ENCODE data around the gene ARHGEF4. TPM values are rescaled to one million over a fixed set of nuclear protein-coding genes. Genes with fewer than 3 reads are reported as not detected.

ARHGEF4 gene, protein sequence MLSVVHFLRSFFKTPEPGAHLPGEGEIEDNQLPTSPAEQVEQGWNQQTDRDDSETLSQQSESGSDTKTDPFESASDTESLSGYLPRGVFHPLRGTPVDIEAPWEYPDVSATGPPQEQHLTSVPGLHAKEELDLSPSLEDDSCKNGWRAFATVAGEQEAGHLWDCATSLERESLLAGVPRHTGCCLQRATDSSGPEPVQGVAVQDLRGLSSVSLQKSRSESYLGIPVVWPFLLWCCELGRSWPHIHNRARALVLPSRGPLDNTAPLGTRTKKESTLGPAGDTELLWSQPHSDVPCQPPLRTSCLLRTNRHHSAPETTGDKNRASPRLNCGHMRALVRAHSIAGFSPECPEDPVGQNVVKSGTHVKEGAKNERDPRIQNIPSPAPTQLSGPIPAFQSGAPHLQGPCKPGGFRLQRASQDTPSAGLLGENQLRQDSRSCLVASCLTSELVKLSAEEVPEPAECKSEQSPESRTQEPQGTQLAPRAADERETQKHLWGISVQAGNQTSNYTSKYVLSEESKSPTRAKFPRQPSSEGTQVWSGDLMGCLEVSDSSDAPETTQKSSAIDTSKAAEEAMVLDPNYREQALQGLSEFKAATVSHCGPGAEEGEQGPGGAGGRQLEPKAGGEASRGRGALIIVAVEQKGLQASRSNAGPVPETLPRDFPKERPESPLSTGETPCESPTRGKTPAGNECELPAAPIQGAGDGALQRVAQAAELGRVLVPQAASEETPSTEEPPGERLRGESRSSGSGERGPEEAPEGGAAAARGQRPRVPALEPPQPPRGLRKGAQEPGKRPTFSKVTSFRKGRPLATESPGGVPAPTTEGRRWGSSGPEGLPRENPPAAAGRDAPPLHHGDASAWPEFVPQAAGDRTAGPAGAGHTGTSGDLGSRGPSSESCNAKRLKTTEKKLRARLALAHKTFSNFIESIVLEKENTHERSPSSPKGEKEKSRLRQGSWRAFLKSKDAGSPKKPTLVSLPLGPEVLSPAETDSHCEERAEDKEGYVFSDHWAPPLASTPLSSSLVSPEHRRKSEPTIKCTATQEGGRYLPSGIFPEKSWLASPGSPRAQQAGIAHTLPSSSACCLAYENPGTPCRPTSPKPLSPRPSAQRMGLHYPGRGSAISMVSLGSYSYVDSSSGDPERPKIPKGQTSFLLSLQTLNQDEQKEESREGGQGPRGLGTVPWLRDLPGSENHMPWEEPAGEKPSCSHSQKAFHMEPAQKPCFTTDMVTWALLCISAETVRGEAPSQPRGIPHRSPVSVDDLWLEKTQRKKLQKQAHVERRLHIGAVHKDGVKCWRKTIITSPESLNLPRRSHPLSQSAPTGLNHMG (N-terminal part only)
- 10 to 100 TPM in 2 of 3 donors, 1 to 10 TPM in 1; 8.9 to 19.8 (median 13.3) TPM for polyA plus RNA-seq

DNA sequence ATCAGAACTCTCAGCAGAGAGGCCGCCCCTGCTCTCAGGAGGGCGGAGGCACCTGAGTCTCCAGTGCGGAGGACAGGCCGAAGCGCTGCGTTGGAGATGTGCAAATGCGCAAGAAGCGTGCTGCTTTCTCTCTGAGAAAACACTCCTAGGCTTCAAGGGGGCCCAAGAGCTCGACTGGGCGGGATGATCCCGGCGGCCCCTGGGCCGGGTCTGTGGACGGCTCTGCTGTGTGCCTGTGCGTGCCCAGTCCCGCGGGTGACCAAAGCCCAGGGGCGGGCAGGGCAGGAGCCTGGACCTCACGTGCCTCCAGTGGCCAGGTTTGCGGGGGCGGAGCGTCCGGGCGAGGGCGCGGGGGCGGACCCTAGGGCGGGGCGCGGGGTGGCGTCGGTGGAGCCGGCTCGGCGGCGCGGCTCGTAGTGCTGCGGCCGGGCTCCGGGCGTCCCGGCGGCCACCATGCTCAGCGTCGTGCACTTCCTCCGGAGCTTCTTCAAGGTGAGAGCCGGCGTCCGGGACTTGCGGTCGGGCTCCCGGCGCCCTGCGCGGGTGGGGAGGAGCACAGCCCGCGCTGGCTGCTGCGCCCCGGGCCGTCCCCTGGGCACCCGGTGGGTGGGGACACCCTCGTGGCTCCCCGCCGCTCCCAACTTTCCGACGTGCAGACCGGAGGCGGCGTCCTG is at the start of gene ARHGEF4:
Gene ARHGEF4 (plus strand): TSS at position 414 of the 674 bp plus-strand sequence. CDS start 40 bp downstream, at position 454.
- WGBS, 3 donors = 3 to 7% (median 4%) methylated on average over 40 to 70 of the region's 70 CpGs

DNA sequence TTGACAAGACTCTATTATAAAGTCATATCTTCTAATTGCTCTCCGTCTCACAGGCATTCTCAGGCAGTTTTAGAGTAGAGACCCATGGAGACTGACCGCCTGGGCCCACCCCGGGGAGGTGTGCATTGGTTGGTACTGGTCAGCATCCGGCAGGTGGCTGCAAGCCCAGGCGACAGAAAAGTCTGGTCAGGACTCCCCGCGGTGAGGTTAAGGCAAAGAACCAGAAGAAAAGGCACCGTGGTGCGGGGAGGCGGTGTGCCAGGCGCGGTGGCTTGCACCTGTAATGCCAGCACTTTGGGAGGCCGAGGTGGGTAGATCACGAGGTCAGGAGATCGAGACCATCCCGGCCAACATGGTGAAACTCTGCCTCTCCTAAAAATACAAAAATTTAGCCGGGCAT is 48.9 kb upstream of the ARHGEF4 start:
- H3K27ac ChIP-seq (ENCODE audit: low read depth, low read length) = no peak overlapping the region
- 86 to 91% (median 89%) methylated on average over 17 of the region's 17 CpGs for WGBS, 3 donors

More for the DNA sequence above, at the start of gene ARHGEF4:
- no peak within 1 kb of the TSS for H3K27ac ChIP-seq (ENCODE audit: low read depth, low read length)

DNA sequence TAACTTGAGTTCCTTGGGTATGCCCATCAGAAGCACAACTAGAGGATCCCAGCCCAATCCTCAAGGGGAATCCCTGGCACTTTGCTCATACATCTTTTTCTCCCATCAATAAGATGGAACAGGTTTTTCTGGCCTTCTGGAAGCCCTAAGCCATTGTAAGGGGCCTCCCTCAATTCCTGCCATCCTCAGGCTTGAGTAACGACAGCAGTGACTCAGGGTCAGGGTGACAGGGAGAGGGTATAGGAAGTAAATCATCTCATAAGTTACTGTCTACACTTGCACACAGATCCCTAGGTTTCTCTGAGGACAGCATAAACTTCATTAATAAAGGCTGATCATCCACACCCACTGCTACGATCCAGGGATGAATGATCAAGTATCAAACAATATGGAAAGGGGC is 46.4 kb upstream of the ARHGEF4 start:
- no peak overlapping the region for H3K27ac ChIP-seq (ENCODE audit: low read depth, low read length)
- WGBS, 3 donors = 74 to 79% (median 76%) methylated on average over 2 of the region's 2 CpGs

DNA sequence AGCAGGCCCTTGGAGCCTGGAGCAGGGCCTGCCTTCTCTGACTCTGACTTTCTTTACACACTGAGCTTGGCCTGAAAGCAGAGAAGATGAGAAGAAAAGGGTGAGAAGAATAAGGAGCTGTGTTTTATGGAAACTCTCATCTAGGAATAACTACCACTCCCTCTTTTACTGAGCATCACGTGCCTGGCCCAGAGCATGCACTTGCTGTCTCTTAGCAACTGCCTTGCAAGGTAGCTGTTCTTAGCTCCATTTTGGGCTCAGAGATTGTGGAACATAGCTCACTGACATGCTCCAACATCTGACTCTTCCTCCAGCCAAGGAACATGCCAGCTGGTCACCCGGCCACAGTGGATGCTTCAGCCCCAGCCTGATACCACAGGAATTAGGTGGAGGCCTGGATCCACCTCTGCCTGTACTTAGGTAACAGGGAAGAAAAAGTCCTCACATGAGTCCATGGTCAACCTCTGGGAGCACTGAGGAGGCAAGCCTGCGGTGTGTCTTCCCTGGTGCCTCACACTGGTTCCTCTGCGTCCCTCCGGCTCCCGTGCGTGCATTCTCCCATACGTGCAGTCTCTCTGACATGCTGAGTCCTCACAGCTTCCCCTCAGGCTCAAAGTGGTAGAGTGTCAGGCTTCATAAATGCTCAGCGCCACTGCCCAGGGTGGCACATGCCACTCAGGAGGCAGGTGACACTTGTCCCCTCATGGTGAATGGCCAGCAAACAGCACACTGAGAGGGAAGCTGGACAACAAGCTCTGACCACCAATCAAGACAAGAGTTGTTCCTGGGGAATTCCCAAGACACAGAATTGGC is 45.7 kb upstream of the ARHGEF4 start:
- H3K27ac ChIP-seq (ENCODE audit: low read depth, low read length) = no peak overlapping the region
- 85 to 92% (median 89%) methylated on average over 9 of the region's 9 CpGs for WGBS, 3 donors

DNA sequence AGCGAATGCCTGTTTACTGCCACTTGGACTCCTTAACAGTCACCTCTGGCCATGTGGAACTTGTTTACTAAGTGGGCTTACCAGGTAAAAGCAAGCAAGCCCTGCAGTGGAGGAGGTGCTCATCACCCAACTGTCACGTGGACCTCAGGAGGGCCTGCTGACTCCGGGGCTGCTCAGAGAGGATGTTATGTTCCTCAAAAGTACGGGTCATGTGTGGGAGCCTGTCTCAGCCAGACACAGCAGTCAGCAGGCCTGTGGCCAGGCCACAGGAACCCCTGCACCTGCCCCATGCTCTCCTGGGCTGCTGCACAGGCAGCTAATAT is 45.1 kb upstream of the ARHGEF4 start:
- no peak overlapping the region for H3K27ac ChIP-seq (ENCODE audit: low read depth, low read length)
- 30 to 41% (median 37%) methylated on average over 4 of the region's 4 CpGs for WGBS, 3 donors

DNA sequence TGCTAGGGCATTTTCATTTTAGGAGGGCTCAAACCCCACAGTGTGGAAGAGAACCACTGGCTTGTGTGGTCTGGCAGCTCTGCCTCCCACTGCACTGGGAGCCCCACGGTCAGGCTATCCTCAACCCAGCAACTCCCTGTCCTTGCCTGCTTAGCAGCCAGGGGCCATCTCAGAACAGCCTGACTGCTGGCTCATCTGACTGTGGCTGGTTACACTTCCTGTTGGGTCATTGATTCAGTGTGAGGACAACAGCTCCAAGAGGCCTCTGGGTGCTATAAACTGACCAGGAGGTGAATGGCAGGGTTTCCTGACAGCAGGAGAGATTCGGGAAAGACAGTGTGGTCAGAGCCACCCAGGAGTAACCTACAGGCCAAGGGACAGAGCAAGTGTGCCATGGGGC is 41.3 kb upstream of the ARHGEF4 start:
- 53 to 67% (median 61%) methylated on average over 2 of the region's 2 CpGs for WGBS, 3 donors
- no peak overlapping the region for H3K27ac ChIP-seq (ENCODE audit: low read depth, low read length)

DNA sequence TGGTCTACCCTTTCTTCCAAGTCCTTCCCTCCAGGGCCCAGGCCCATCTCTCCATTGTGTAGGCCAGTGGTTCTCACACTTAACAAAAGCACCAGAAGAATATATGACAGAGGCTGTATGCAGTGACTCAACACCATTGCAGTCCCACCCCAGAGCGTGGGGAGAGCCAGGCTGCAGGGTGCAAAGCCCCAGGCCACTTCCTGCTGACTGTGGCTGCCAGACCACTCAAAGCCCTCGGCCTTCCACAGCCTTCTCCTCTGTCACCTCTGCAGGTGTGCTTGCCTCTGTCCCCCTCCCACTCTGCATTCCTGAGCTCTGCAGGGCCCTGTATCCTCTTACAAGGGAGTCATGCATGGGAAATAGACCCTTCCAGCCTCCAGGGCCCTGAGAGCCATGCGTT is 40.4 kb upstream of the ARHGEF4 start:
- no peak overlapping the region for H3K27ac ChIP-seq (ENCODE audit: low read depth, low read length)
- WGBS, 3 donors = 65 to 70% (median 69%) methylated on average over 3 of the region's 3 CpGs

DNA sequence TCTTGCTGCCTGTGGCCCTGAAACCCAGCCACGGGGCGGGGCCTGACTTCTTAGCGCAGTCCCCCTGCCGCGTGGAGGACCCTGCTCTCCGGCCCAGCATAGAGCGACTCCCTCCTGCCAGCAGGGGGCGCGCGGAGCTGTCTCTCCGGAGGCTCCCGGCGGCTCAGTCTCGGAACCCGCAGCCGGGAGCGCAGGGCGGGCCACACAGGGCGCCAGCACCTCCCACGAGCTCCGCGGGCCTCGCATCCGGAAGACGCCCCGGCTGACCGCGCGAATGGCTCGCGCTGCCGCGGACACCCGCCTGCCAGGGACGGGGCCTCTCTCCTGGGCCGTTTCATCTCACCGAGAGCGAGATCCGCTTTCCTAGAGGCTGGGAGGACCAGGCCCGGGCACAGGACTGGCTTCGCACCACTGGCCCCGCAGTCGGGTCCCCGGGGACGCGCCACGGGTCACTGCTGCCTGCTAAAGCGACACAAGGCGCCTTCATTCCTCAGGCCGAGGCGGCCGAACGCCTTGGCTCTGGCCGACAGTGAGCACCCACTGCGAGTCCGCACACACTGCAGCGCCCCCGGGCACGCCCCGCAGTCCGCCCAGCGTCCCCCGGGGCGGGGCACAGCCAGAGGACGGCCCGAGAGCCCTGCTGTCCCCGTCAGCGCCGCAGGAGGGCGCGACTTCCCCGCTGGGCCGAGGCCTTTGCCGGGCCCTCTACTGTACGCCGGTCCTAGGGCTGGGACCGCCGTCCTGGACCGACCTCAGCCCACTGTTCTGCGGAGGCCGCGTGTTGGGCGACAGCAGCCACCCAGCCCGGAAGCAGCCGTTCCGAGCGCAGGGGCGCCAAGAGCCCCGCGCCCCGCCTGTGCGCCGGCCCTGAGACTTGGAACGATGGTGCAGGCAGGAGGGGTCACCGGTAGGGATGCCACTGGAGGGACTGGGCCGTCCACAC is 39.0 kb upstream of the ARHGEF4 start:
- H3K27ac ChIP-seq (ENCODE audit: low read depth, low read length) = no peak overlapping the region
- 0% methylated on average over 88 to 96 of the region's 96 CpGs for WGBS, 3 donors

DNA sequence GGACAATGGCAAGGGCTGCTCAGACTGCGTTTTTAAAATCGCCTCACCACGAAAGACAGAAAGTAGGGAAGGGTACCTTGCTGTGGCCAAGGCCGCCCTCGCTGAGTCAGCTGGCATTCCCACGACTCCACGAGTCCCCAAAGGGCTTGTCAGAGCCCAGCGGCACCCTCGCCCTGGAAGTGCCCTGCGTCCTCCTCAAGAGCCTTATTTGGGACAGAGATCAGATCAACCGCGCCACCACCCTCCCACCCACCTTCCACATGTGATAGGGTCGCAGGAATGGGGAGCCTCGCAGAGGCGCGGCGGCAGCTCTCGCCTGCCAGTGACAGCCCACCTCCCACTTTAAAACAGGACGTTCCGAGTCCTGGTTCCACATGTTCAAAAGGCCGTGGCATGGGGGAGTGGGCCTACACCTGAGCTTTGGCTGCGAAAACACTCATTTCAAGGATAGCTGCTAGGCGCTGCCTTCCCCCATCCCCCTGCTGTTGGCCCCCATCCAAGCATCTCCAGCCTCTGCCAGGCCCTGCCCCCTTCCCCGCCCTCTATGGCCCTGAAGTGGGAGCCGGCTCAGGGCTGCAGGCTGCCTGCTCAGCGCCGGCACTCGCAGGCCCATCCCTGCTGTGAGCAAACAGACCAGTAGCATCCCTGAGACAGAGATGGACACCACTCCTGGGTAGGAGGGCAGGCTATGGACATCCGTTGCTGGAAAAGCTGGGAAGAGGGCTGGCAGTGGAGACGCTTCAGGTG is 38.1 kb upstream of the ARHGEF4 start:
- WGBS, 3 donors = 20 to 25% (median 23%) methylated on average over 29 to 30 of the region's 30 CpGs
- H3K27ac ChIP-seq (ENCODE audit: low read depth, low read length) = no peak overlapping the region

DNA sequence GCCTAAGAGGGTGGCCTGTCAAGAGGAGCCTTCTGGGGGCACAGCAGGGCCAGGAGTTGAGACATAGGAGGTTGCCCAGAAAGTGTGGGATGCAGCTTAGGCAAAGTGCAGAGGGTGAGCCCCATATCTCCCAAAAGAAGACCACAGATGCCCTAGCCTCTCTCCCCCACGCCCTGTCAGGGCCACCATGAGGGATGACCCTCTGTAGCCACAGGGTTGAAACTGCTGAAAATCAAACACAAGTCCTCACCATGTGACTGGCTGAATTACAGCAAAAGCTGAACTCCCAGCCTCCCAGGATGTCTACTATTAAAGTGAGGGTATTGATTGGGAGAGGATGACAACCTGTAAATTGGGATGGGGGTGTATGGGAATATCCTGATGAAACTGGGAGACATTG is 37.4 kb upstream of the ARHGEF4 start:
- no peak overlapping the region for H3K27ac ChIP-seq (ENCODE audit: low read depth, low read length)
- WGBS, 3 donors = 86 to 94% (median 86%) methylated on average over 1 of the region's 1 CpG

DNA sequence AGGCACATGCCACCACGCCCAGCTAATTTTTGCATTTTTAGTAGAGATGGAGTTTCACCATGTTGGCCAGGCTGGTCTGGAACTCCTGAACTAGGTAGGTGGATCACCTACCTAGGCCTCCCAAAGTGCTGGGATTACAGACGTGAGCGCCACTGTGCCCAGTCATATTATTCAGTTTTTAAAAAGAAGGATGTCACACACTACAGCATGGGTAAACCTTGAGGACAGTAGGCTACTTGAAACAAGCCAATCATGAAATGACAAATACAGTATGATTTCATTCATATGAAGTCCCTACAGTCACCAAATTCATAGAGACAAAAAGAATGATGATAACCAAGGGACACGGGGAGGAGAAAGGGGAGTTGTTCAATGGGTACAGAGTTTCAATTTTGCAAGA is 31.1 kb upstream of the ARHGEF4 start:
- 67 to 79% (median 68%) methylated on average over 4 of the region's 4 CpGs for WGBS, 3 donors
- H3K27ac ChIP-seq (ENCODE audit: low read depth, low read length) = no peak overlapping the region

DNA sequence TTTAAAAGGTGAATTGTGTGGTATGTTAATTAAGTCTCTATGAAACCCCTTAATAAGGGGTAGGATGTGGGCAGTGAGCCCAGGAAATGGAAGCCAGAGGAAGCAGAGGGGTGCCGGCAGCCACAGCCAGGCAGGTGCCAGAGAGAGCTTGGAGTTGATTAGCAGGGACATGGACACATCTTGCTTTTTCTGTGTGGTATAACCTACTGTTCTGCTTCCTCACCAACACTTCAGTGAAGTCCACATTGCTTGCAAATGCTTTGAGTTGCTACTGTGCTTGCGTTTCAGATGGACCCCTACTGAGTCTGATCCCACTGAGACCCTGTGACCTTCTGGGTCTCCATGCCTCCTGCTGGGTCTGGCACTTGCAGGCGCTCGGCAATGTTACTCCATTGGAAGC is 30.3 kb upstream of the ARHGEF4 start:
- 59 to 69% (median 64%) methylated on average over 4 of the region's 4 CpGs for WGBS, 3 donors
- no peak overlapping the region for H3K27ac ChIP-seq (ENCODE audit: low read depth, low read length)

DNA sequence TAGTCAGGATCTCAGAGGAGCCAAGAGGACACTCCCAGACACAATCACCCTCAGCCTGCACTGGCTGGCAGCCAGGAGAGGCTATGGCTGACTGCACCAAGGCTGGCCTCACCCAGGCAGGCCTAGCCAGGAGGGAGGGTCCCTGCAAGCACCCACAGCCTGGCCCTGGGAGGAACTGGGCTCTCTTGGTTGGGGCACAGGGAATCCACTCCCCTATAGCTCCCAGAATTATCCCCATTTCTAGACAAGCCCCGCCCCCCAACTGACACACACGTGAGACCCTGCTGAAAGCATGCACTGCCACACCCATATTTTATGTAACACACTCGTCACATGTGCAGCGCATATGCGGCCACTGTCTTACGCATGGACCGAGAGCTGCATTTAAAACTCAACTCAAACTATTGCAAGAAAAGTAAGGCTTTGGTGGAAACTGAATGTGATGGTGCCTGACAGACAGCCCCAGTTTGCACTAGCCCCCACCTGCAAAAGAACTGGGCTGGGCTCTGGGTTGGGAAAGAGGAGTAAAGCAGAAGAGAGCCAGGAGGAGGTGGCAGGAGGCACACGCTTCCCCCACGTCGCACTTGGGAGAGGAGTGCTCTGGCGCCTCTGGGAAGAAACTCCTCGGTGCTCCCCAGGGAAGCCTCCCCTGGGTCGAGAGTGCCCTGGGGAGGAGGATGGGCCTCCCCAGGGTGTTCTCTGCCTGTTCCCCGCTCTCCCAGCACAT is 28.9 kb upstream of the ARHGEF4 start:
- no peak overlapping the region for H3K27ac ChIP-seq (ENCODE audit: low read depth, low read length)
- WGBS, 3 donors = 66 to 81% (median 66%) methylated on average over 14 of the region's 14 CpGs

DNA sequence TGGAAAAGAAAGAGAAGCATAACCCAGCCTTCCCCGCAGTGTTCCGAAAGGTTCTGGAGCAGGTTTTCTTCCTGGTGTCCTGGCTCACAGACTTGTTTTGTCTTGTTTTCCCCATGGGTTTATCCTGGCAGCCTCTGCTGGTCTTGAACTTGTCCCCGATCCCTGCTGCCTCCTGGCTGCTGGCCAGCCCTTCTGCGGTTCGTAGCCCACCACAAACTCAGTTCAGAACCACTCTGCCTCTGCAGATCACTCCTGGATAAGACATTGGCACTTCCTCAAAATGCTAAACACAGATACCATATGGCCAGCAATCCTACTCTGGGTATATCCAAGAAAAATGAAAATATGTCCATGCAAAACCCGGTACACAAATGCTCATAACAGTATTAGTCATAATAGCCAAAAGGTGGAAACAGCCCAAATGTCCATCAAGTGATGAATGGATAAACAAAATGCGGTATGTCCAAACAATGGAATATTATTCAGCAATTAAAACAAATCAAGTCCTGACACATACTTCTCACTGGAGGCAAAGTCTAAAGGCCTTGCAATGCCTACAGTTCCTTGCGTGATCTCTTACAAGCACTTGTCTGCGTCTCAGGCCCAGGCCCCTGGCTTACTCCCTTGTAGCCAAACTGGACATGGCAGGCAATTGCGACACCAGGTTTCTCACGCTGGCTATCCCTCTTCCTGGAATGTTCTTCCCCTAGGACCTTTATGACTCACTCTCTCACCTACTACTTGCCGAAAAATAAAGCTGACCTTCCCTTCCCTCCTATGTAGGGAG is 28.0 kb upstream of the ARHGEF4 start:
- 72 to 82% (median 79%) methylated on average over 12 of the region's 12 CpGs for WGBS, 3 donors
- H3K27ac ChIP-seq (ENCODE audit: low read depth, low read length) = no peak overlapping the region
